ENCODE data around the gene SPOCK2. TPM values are rescaled to one million over a fixed set of nuclear protein-coding genes. Genes with fewer than 3 reads are reported as not detected.

Gene SPOCK2
- total and polyA plus RNA-seq, 2 donors (not counting 3 experiments of a cell fraction or from before 2014, with no cell fraction given) = 0.40 to 1.1 TPM

GRCh38 chr10:72056932-72057751, 31.2 kb downstream of the SPOCK2 start:
- no peak overlapping the region for H3K27ac ChIP-seq (ENCODE audit: insufficient read depth, low read depth, low read length)
- H2AFZ ChIP-seq (ENCODE audit: low read depth, low read length) = no peak overlapping the region
- H3K9me1 ChIP-seq (replicated peaks; ENCODE audit: control insufficient read depth, extremely low read depth, insufficient read depth, low read length) = no peaks in the 10 kb centered on the region
- intact Hi-C loops (cut with micrococcal nuclease) (no loop called here), dilution Hi-C loops (cut with MboI; ENCODE audit: extremely low pct_ligation_motif_present, low sequenced_read_pairs) (no loop called here)
- POLR2A ChIA-PET = no interaction called here
- H4K20me1 ChIP-seq (replicated peaks; ENCODE audit: control insufficient read depth, extremely low read depth, insufficient read depth, low read length) = no peaks in the 10 kb centered on the region
- no peak overlapping the region for H3K4me3 ChIP-seq (replicated peaks in 1 of 3; ENCODE audit: insufficient read depth in 1 of 3, low read depth in 1 of 3, low read length in 3 of 3)
- no peak overlapping the region for H3K4me2 ChIP-seq (ENCODE audit: insufficient read depth, low read length)
- no peak overlapping the region for H3K9ac ChIP-seq (replicated peaks; ENCODE audit: extremely low read depth, insufficient read depth, low read length)
- no peaks in the 10 kb centered on the region for H3K27me3 ChIP-seq (ENCODE audit: control insufficient read depth in 2 of 2, insufficient read depth in 2 of 2, low read length in 2 of 2)
- H3K4me1 ChIP-seq (ENCODE audit: control insufficient read depth, extremely low read depth, insufficient read depth, low read length) = peaks cover 10% of the 10 kb centered on the region
- no peaks in the 10 kb centered on the region for H3K36me3 ChIP-seq (ENCODE audit: control insufficient read depth in 2 of 2, extremely low read depth in 1 of 2, insufficient read depth in 2 of 2, low read length in 2 of 2)
- H3K79me2 ChIP-seq (ENCODE audit: control insufficient read depth, insufficient read depth, low read length) = no peaks in the 10 kb centered on the region
- DNase-seq (ENCODE audit: low read depth, low spot score) = no peak
- no peaks in the 10 kb centered on the region for H3K9me3 ChIP-seq (replicated peaks; ENCODE audit: control insufficient read depth, insufficient read depth, low read length)
- FAIRE-seq = no peak
- no TSS peak for BruUV-seq (replicated peaks)
- CTCF ChIA-PET = interaction anchor here (0.9 to 4.1 kb wide), 4 partner anchors 8 to 161 kb away, joined by 3 to 54 read pairs (median 3); no protein-coding TSS in a partner anchor
- TF ChIP-seq FOS (IDR thresholded peaks at IDR 0.05; ENCODE audit: borderline replicate concordance, insufficient read depth, low read length) = no peak
- TF ChIP-seq MYC (IDR thresholded peaks at IDR 0.05; ENCODE audit: low read depth, low read length) = no peak
- TF ChIP-seq POLR2A (IDR thresholded peaks at IDR 0.05; ENCODE audit: low read depth, low read length) = no peak
- TF ChIP-seq, protein P1, sequence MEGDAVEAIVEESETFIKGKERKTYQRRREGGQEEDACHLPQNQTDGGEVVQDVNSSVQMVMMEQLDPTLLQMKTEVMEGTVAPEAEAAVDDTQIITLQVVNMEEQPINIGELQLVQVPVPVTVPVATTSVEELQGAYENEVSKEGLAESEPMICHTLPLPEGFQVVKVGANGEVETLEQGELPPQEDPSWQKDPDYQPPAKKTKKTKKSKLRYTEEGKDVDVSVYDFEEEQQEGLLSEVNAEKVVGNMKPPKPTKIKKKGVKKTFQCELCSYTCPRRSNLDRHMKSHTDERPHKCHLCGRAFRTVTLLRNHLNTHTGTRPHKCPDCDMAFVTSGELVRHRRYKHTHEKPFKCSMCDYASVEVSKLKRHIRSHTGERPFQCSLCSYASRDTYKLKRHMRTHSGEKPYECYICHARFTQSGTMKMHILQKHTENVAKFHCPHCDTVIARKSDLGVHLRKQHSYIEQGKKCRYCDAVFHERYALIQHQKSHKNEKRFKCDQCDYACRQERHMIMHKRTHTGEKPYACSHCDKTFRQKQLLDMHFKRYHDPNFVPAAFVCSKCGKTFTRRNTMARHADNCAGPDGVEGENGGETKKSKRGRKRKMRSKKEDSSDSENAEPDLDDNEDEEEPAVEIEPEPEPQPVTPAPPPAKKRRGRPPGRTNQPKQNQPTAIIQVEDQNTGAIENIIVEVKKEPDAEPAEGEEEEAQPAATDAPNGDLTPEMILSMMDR (IDR thresholded peaks at IDR 0.05; ENCODE audit: extremely low read depth in 1 of 2, insufficient read depth in 1 of 2, low read depth in 1 of 2, low read length in 2 of 2) = no peak
- no peak for TF ChIP-seq JUN (IDR thresholded peaks at IDR 0.05; ENCODE audit: borderline replicate concordance, insufficient read depth, insufficient read length, low read depth)
- no peak for TF ChIP-seq EZH2 (IDR thresholded peaks at IDR 0.05; ENCODE audit: borderline replicate concordance, low read depth, low read length, severe bottlenecking)
- TF ChIP-seq, protein P2, sequence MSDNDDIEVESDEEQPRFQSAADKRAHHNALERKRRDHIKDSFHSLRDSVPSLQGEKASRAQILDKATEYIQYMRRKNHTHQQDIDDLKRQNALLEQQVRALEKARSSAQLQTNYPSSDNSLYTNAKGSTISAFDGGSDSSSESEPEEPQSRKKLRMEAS (IDR thresholded peaks at IDR 0.05; ENCODE audit: insufficient read depth, insufficient read length) = no peak
- TF ChIP-seq POLR2AphosphoS5 (IDR thresholded peaks at IDR 0.05; ENCODE audit: insufficient read depth, low read depth, low read length) = no peak
- no peak for TF ChIP-seq GATA2 (IDR thresholded peaks at IDR 0.05; ENCODE audit: insufficient read depth, insufficient read length, low read depth, low read length)
